Spinal cord (tissue), 10 donors: ENCODE results near the gene KCNJ14. TPM values are rescaled to one million over a fixed set of nuclear protein-coding genes. Genes with fewer than 3 reads are reported as not detected.

Experiments
- DNase-seq, 6 donors: peaks; one replicate each; pipeline versions ENCODE4 v3.0.0 to v3.0.0-alpha.2; 2013 to 2015; ENCODE audit warnings: low spot score in 6 of 6, low read depth in 4 of 6
- H3K27ac ChIP-seq: one replicate; pipeline ENCODE4 v1.5.1; 2013; ENCODE audit warnings: low read depth, low read length, control low read depth
- H3K27me3 ChIP-seq: one replicate; pipeline ENCODE4 v1.6.1; 2013; ENCODE audit warnings: low read length; ENCODE audit not compliant: control insufficient read depth, insufficient read depth
- H3K36me3 ChIP-seq: one replicate; pipeline ENCODE4 v1.6.1; 2013; ENCODE audit warnings: low read length; ENCODE audit not compliant: control insufficient read depth, insufficient read depth
- H3K4me1 ChIP-seq: one replicate; pipeline ENCODE4 v1.6.1; 2013; ENCODE audit warnings: low read length; ENCODE audit not compliant: control insufficient read depth, insufficient read depth
- H3K4me3 ChIP-seq: one replicate; pipeline ENCODE4 v1.5.1; 2013; ENCODE audit warnings: low read depth, low read length, control low read depth
- H3K9me3 ChIP-seq: one replicate; pipeline ENCODE4 v1.6.1; 2013; ENCODE audit warnings: low read length; ENCODE audit not compliant: control insufficient read depth, insufficient read depth
- WGBS: methylation state at CpG from one replicate; pipeline ENCODE4 v1.1.5; 2013; ENCODE audit warnings: missing lambda C conversion rate; ENCODE audit not compliant: insufficient coverage; 5-methylcytosine and 5-hydroxymethylcytosine counted together
- long read RNA-seq, 4 donors: transcript quantifications; one replicate each; lab custom pipeline, GENCODE V29; 2026
- polyA plus RNA-seq, 2 donors: library from polyadenylated mRNA; unstranded; fragments of 120-200 nt; gene quantifications; one replicate each; pipeline ENCODE4 v1.2.1, GENCODE V29; 2013; ENCODE audit not compliant: insufficient read length in 2 of 2
- total RNA-seq, 2 donors: library from RNA; depleted of rRNA in 1 of 2; stranded (reverse); fragments of 120-200 nt in 1 of 2; fragments of >200 nt in 1 of 2; gene quantifications; one replicate each; pipeline versions ENCODE4 v1.2.3 to v1.2.4, GENCODE V29; 2013 to 2014
- donor health status: healthy.

KCNJ14 gene
- 1 to 10 TPM in 1 of 2 donors, under 1 TPM in 1; 0.61 to 1.4 TPM for total RNA-seq
- 1 to 10 TPM; 1.2 to 2.1 TPM for polyA plus RNA-seq
- long read RNA-seq, donor 1, result 0 reads
- long read RNA-seq, donor 2, result 0 reads
- long read RNA-seq, donor 3, partial matches to known transcripts, result 0 of 1 reads
- long read RNA-seq, donor 3, other reads (novel, unspliced or antisense), result 0 of 1 reads
- long read RNA-seq, donor 4, result 0 reads

- H3K9me3 ChIP-seq, result no peaks in the 10 kb centered on the region
- WGBS, result 95% methylated on average over 13 of the region's 16 CpGs
- no peaks in the 10 kb centered on the region for H3K27me3 ChIP-seq
- no peak for DNase-seq
- H3K4me1 ChIP-seq, result peaks cover 7% of the 10 kb centered on the region
- H3K27ac ChIP-seq, result no peak within 1 kb of the TSS
- peaks cover 73% of the 10 kb centered on the region for H3K36me3 ChIP-seq
- no peak within 1 kb of the TSS for H3K4me3 ChIP-seq
Measured at GRCh38 chr19:48455171-48455907, at the start of gene KCNJ14. Gene KCNJ14, plus strand, starts transcription at chr19:48455574. Its CDS starts 6,151 bp downstream, at chr19:48461725.

GRCh38 chr19:48405850-48406249, 49.5 kb upstream of the KCNJ14 start:
- H3K27ac ChIP-seq, result no peak overlapping the region
- WGBS, result 87% methylated on average over 13 of the region's 13 CpGs
- H3K27me3 ChIP-seq, result no peaks in the 10 kb centered on the region
- no peak overlapping the region for H3K4me3 ChIP-seq
- peaks cover 8% of the 10 kb centered on the region for H3K36me3 ChIP-seq
- no peak for DNase-seq
- H3K4me1 ChIP-seq, result peaks cover under 1% of the 10 kb centered on the region
- no peaks in the 10 kb centered on the region for H3K9me3 ChIP-seq

DNA sequence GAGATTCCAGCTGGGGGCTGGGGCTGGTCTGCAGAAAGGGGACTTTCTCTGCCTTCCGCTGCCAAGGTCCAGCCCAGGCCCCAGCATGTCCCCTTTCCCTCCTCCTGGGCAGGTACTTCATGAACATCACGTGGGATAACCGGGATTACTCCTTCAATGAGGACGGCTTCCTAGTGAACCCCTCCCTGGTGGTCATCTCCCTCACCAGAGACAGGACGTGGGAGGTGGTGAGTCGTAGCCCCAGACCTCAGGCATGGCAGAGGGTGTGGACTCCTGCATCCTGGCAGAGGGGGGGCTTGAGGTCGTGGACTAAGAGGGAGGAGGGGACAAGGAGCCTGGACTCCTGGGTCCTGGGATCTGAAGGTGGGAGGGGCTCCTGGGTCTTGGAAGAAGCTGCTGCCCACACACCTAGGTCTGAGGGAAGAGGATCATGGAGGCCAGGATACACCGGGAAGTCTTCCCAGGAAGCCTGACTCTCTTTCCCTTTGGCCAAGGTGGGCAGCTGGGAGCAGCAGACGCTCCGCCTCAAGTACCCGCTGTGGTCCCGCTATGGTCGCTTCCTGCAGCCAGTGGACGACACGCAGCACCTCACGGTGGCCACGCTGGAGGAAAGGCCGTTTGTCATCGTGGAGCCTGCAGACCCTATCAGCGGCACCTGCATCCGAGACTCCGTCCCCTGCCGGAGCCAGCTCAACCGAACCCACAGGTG, 41.3 kb upstream of the KCNJ14 start:
- 45% methylated on average over 21 of the region's 24 CpGs for WGBS
- H3K4me3 ChIP-seq, result no peak overlapping the region
- no peak for DNase-seq

DNA sequence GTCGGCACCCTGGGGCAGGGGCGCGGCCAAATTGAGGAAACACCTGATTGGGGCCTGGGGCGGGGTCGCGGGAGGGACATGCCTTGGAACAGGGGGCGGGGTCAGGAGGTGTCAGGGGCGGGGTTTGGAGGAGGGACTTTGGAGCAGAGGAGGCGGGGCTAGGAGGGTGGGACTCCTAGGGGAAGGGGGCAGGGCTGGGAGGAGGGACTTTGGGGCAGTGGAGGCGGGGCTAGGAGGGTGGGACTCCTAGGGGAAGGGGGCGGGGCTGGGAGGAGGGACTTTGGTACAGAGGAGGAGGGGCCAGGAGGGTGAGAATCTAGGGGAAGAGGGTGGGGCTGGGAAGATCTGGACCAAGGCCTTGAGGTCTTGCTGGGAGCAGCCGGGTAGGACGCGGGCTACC, 40.0 kb upstream of the KCNJ14 start:
- H3K4me1 ChIP-seq, result peaks cover 7% of the 10 kb centered on the region
- no peaks in the 10 kb centered on the region for H3K9me3 ChIP-seq
- H3K36me3 ChIP-seq, result peaks cover 36% of the 10 kb centered on the region
- 31% methylated on average over 12 of the region's 14 CpGs for WGBS
- H3K4me3 ChIP-seq, result no peak overlapping the region
- peaks cover 6% of the 10 kb centered on the region for H3K27me3 ChIP-seq
- DNase-seq, result peak in 2 of 6 donors; percentile 38 to 52
- H3K27ac ChIP-seq, result no peak overlapping the region

More for the DNA sequence above, 41.3 kb upstream of the KCNJ14 start:
- Histone ChIP-seq H3K9me3 (no peaks in the 10 kb centered on the region), H3K27me3 (peaks cover 6% of the 10 kb centered on the region), H3K36me3 (peaks cover 25% of the 10 kb centered on the region), H3K27ac (no peak overlapping the region), H3K4me1 (peaks cover 7% of the 10 kb centered on the region)

- H3K9me3 ChIP-seq, result no peaks in the 10 kb centered on the region
- no peak for DNase-seq
- H3K27me3 ChIP-seq, result peaks cover 6% of the 10 kb centered on the region
- H3K36me3 ChIP-seq, result peaks cover 37% of the 10 kb centered on the region
- H3K4me1 ChIP-seq, result peaks cover 7% of the 10 kb centered on the region
- no peak overlapping the region for H3K4me3 ChIP-seq
- H3K27ac ChIP-seq, result no peak overlapping the region
- WGBS, result 38% methylated on average over 30 of the region's 30 CpGs
Measured at GRCh38 chr19:48415806-48416221, 39.6 kb upstream of the KCNJ14 start.

- Histone ChIP-seq H3K27me3 (peaks cover 6% of the 10 kb centered on the region), H3K4me3 (no peak overlapping the region), H3K36me3 (peaks cover 46% of the 10 kb centered on the region), H3K27ac (no peak overlapping the region), H3K9me3 (no peaks in the 10 kb centered on the region), H3K4me1 (peaks cover 7% of the 10 kb centered on the region)
- WGBS, result 73% methylated on average over 7 of the region's 7 CpGs
- no peak for DNase-seq
Measured at GRCh38 chr19:48417421-48417820, 38.0 kb upstream of the KCNJ14 start.

- Histone ChIP-seq H3K9me3 (no peaks in the 10 kb centered on the region), H3K27ac (no peak overlapping the region), H3K4me3 (no peak overlapping the region), H3K4me1 (peaks cover 7% of the 10 kb centered on the region), H3K27me3 (peaks cover 6% of the 10 kb centered on the region), H3K36me3 (peaks cover 53% of the 10 kb centered on the region)
- DNase-seq, result no peak
- WGBS, result 76% methylated on average over 6 of the region's 6 CpGs
Measured at GRCh38 chr19:48418317-48419064, 36.9 kb upstream of the KCNJ14 start.

DNA sequence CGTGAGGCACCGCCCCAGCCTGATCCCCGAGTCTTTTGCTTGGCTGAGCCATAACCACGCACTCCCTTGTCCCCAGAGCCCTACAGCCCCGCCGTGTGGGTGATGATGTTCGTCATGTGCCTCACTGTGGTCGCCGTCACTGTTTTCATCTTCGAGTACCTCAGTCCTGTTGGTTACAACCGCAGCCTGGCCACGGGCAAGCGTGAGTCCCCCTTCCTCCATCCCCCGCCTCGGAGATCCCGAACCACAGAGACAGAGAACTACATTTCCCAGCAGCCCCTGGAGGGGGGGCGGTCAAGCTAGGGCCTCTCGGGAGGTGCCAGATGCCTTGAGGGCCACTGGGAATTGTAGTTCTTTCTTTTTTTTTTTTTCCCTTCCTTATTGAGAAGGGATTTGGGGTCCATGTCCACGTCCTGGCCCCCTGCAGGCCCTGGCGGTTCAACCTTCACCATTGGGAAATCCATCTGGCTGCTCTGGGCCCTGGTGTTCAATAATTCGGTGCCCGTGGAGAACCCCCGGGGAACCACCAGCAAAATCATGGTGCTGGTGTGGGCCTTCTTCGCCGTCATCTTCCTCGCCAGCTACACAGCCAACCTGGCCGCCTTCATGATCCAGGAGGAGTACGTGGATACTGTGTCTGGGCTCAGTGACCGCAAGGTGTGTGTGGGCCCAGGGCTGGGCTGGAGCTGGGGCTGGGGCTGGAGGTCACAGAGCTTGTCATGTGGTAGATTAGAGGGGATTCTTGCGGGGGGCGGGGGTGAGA, 36.0 kb upstream of the KCNJ14 start:
- H3K27me3 ChIP-seq, result peaks cover 6% of the 10 kb centered on the region
- H3K4me1 ChIP-seq, result peaks cover 6% of the 10 kb centered on the region
- H3K27ac ChIP-seq, result no peak overlapping the region
- no peak overlapping the region for H3K4me3 ChIP-seq
- H3K36me3 ChIP-seq, result peaks cover 55% of the 10 kb centered on the region
- H3K9me3 ChIP-seq, result no peaks in the 10 kb centered on the region
- peak in 2 of 6 donors; percentile 67 to 78 for DNase-seq
- WGBS, result 64% methylated on average over 24 of the region's 31 CpGs

- Histone ChIP-seq H3K27ac (no peak overlapping the region), H3K4me1 (no peaks in the 10 kb centered on the region), H3K4me3 (no peak overlapping the region), H3K9me3 (no peaks in the 10 kb centered on the region), H3K36me3 (peaks cover 42% of the 10 kb centered on the region), H3K27me3 (no peaks in the 10 kb centered on the region)
- WGBS, result 71% methylated on average over 14 of the region's 16 CpGs
- DNase-seq, result no peak
Measured at GRCh38 chr19:48421548-48421947, 33.8 kb upstream of the KCNJ14 start.
